ENCODE measurements around the gene PRDX5. TPM values are rescaled to one million over a fixed set of nuclear protein-coding genes. Genes with fewer than 3 reads are reported as not detected.

PRDX5 gene
- total RNA-seq, 1 donor from 2014 or later, result 153 TPM

DNA sequence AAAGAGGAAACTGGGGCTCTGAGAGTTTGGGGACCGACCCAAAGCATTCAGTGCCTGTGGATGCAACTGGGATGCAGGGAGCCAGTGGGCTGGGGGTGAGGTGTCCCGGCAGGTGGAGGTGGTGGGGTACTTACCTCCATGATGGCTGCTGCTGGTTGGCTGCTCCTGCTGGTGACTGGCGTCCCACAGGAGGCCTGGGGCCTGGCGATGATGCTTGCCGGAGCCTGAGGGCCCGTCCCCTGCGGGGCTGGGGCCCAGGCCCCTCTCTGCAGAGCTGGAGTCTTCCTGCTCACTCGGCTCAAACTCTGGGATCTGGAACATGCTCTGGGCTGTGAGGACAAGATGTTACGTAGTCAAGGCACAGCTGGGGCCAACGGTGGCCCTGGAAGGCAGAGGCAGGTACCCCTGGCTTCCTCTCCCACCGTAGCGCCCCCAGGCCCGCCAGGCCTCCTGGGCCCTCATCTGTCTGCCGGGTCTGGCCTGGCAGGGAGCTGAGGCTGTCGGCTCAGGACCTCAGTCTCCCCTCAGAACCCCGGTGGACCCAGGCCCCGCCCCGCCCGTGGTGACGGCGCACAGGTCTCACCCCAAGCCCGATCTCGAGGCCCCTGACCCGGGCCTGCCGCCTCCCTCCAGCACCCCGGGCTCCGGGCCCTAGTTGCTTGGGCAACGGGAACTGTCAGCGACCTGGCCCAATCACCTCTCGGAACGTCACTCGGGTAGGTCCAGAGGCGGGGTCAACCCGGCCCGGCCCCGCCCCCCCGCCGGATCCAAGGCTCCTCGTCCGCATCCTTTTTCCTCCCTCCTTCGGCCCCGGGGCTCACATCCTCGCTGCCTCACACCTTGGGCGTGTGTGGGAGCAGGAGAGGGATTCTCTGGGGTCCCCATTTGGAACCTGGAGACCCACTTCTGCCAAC, 33.6 kb upstream of the PRDX5 start, which contains the start of gene BAD:
Gene BAD, minus strand, starts transcription at position 618 of the 914 bp plus-strand sequence. Its CDS starts 297 bp downstream, at position 321.
- H3K27ac ChIP-seq, result peak within 1 kb of the TSS; percentile 87 to 95
- TF ChIP-seq CTCF (IDR thresholded peaks at IDR 0.05), result no peak
- H3K36me3 ChIP-seq, result peaks cover 0 to 8% of the 10 kb centered on the region in 2 donors
- no peaks in the 10 kb centered on the region for H3K9me3 ChIP-seq
- intact Hi-C loops (cut with DNase I), result loop anchor here (1.0 kb wide), 1 partner anchor 14 kb away; no protein-coding TSS in a partner anchor
- peak; percentile 77 to 97 for DNase-seq (ENCODE audit: low spot score in 2 of 2)
- peaks cover 4 to 20% of the 10 kb centered on the region in 2 donors for H3K4me1 ChIP-seq
- H3K27me3 ChIP-seq, result no peaks in the 10 kb centered on the region
- H3K4me3 ChIP-seq, result peak within 1 kb of the TSS; percentile 82 to 96

DNA sequence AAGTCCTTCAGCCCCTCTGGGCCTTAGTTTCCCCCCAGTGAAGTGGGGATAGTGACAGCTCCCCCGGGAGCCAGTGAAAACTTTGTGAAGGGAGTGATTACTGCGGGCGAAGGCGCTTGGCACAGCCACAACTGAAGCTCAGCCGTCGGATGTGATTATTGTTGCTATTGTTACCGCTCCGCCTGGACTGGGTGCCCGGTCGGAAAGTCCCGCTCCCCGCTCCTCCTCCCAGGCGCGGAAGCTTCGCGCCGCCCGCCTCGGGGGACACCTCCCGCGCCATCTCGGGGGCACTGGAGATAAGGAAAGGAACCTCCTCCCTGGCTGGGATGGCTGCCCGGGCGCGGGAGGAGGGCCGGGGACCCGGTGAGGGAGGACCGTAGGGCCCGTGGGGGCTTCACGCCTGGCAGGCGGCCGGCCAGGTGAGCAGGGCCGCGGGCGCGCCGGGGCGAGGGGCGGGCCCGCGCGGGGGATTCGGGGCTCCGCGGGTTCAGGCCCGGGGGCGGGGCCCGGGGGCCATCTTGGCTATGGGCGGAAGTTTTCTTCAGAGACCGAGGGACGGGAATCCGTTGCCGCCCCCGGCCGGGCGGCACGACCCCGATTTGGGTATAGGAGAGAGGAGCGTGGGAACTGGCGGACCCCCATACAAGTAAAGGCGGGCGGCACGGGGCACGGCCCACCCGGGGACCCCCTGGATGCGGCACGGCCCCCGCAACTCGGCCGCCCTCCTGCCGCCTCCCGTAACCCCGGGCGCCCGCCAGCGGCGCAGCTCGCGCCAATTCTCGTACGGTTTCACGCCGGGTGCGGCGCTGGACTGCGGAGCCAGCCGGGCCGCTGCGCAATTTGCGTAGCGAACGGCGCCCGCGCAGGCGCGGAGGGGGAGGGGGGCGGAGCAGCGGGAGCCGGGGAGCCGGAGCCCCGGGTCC, 32.7 kb upstream of the PRDX5 start, which contains the start of gene GPR137:
Gene GPR137, plus strand, starts transcription at position 887 of the 923 bp plus-strand sequence. CDS start 677 bp downstream, outside the sequence.
- DNase-seq (ENCODE audit: low spot score in 2 of 2), result peak in 1 of 2 donors; percentile 92
- peaks cover 0 to 8% of the 10 kb centered on the region in 2 donors for H3K36me3 ChIP-seq
- TF ChIP-seq CTCF (IDR thresholded peaks at IDR 0.05), result no peak
- H3K27me3 ChIP-seq, result no peaks in the 10 kb centered on the region
- H3K9me3 ChIP-seq, result no peaks in the 10 kb centered on the region
- peaks cover 4 to 20% of the 10 kb centered on the region in 2 donors for H3K4me1 ChIP-seq
- H3K4me3 ChIP-seq, result peak within 1 kb of the TSS; percentile 82 to 96
- intact Hi-C loops (cut with DNase I), result loop anchor here (1.0 kb wide), 2 partner anchors 15 to 20 kb away; partner anchors contain the start of gene ESRRA
- H3K27ac ChIP-seq, result peak within 1 kb of the TSS; percentile 87 to 95

GRCh38 chr11:64285885-64286800, 31.8 kb upstream of the PRDX5 start:
- intact Hi-C loops (cut with DNase I), result loop anchor here (1.0 kb wide), 1 partner anchor 19 kb away; the partner anchor contains the start of gene ESRRA

GRCh38 chr11:64286801-64287159, 31.1 kb upstream of the PRDX5 start:
- peak in 1 of 2 donors; percentile 61 for DNase-seq (ENCODE audit: low spot score in 2 of 2)
- intact Hi-C loops (cut with DNase I), result no loop called here
- no peak for TF ChIP-seq CTCF (IDR thresholded peaks at IDR 0.05)
- Histone ChIP-seq H3K27me3 (peaks cover 10% of the 10 kb centered on the region), H3K4me1 (peaks cover 5 to 20% of the 10 kb centered on the region in 2 donors), H3K36me3 (peaks cover 0 to 4% of the 10 kb centered on the region in 2 donors), H3K4me3 (peak overlapping the region in 1 of 2 donors; percentile 82), H3K27ac (no peak overlapping the region), H3K9me3 (no peaks in the 10 kb centered on the region)

More at GRCh38 chr11:64285885-64286800, 31.8 kb upstream of the PRDX5 start:
- peaks cover 4 to 20% of the 10 kb centered on the region in 2 donors for H3K4me1 ChIP-seq
- H3K4me3 ChIP-seq, result peak overlapping the region; percentile 82 to 96
- peaks cover 0 to 5% of the 10 kb centered on the region in 2 donors for H3K36me3 ChIP-seq
- no peak for TF ChIP-seq CTCF (IDR thresholded peaks at IDR 0.05)
- H3K9me3 ChIP-seq, result no peaks in the 10 kb centered on the region
- DNase-seq (ENCODE audit: low spot score in 2 of 2), result peak in 1 of 2 donors; percentile 62
- peaks cover 6% of the 10 kb centered on the region for H3K27me3 ChIP-seq
- peak overlapping the region; percentile 87 to 95 for H3K27ac ChIP-seq

All from ascending aorta (tissue), 2 donors.